Neural progenitor cell (in vitro differentiated cells): ENCODE measurements around the gene TBC1D3B. TPM values are rescaled to one million over a fixed set of nuclear protein-coding genes. Genes with fewer than 3 reads are reported as not detected.
A peak's percentile ranks its signal among the peaks of the same experiment; 100 is the strongest.
"Not testable (repeated sequence)": the region's sequence is repeated elsewhere in the genome, so short reads cannot be mapped to it uniquely, and the experiment has no call there.

Experiments used
- DNase-seq: peaks from one replicate; pipeline ENCODE4 v3.0.0-alpha.2; 2016; ENCODE audit warnings: low spot score
- H2AFZ ChIP-seq: fragments of 200-600 bp; sonication (generic); replicated peaks from 2 replicates; pipeline ENCODE4 v1.6.1; 2016; ENCODE audit warnings: antibody characterized with exemption
- H3F3A ChIP-seq: fragments of 200-600 bp; sonication (generic); 2 replicates; pipeline ENCODE4 v1.6.1; 2016; ENCODE audit warnings: antibody characterized with exemption, low read depth
- H3K27ac ChIP-seq: fragments of 200-600 bp; sonication (generic); 2 replicates; pipeline ENCODE4 v1.5.1; 2016; ENCODE audit warnings: mild to moderate bottlenecking
- H3K27me3 ChIP-seq: fragments of 200-600 bp; sonication (generic); 2 replicates; pipeline ENCODE4 v1.6.1; 2016; ENCODE audit warnings: mild to moderate bottlenecking, moderate library complexity
- H3K36me3 ChIP-seq: fragments of 200-600 bp; sonication (generic); 2 replicates; pipeline ENCODE4 v1.5.1; 2016
- H3K4me1 ChIP-seq: fragments of 200-600 bp; sonication (generic); 2 replicates; pipeline ENCODE4 v1.6.1; 2016; ENCODE audit warnings: mixed run types
- H3K4me2 ChIP-seq: fragments of 200-600 bp; sonication (generic); 2 replicates; pipeline ENCODE4 v1.6.1; 2016
- H3K4me3 ChIP-seq: fragments of 200-600 bp; sonication (generic); 2 replicates; pipeline ENCODE4 v1.5.1; 2016
- H3K79me2 ChIP-seq: fragments of 200-600 bp; sonication (generic); 2 replicates; pipeline ENCODE4 v1.6.1; 2016; ENCODE audit warnings: low read depth
- H3K9ac ChIP-seq: fragments of 200-600 bp; sonication (generic); 2 replicates; pipeline ENCODE4 v1.6.1; 2016
- H3K9me3 ChIP-seq: fragments of 200-600 bp; sonication (generic); 2 replicates; pipeline ENCODE4 v1.5.1; 2016; ENCODE audit warnings: low read depth
- H4K20me1 ChIP-seq: fragments of 200-600 bp; sonication (generic); 2 replicates; pipeline ENCODE4 v1.6.1; 2016; ENCODE audit warnings: low read depth
- H3K27ac Mint-ChIP-seq: 3 replicates; pipeline ENCODE4 v1.8.0; 2021; ENCODE audit warnings: mixed read lengths
- H3K27me3 Mint-ChIP-seq: 2 replicates; pipeline ENCODE4 v1.8.0; 2022; ENCODE audit warnings: low read depth, mild to moderate bottlenecking, inconsistent platforms, moderate library complexity, mixed read lengths; ENCODE audit not compliant: insufficient read depth
- H3K36me3 Mint-ChIP-seq: 3 replicates; pipeline ENCODE4 v1.8.0; 2021; ENCODE audit warnings: mixed read lengths
- H3K4me1 Mint-ChIP-seq: 3 replicates; pipeline ENCODE4 v1.8.0; 2021; ENCODE audit warnings: mixed read lengths
- H3K4me3 Mint-ChIP-seq: 3 replicates; pipeline ENCODE4 v1.8.0; 2021; ENCODE audit warnings: mild to moderate bottlenecking, moderate library complexity, mixed read lengths
- H3K9me3 Mint-ChIP-seq: 3 replicates; pipeline ENCODE4 v1.8.0; 2020; ENCODE audit warnings: mixed read lengths
- CTCF ChIP-seq: fragments of 200-600 bp; sonication (generic); IDR thresholded peaks from 2 replicates; pipeline ENCODE4 v1.5.1; 2017; ENCODE audit warnings: antibody characterized with exemption, mild to moderate bottlenecking
- EZH2 ChIP-seq: fragments of 200-600 bp; sonication (generic); IDR thresholded peaks from 2 replicates; pipeline ENCODE4 v1.6.1; 2017; ENCODE audit warnings: antibody characterized with exemption, mild to moderate bottlenecking, moderate library complexity
- EZH2phosphoT487 ChIP-seq: fragments of 200-600 bp; sonication (generic); IDR thresholded peaks from 2 replicates; pipeline ENCODE4 v1.6.1; 2017; ENCODE audit warnings: antibody characterized with exemption
- total RNA-seq: library from RNA; depleted of rRNA; stranded (reverse); fragments of >200 nt; gene quantifications from 2 replicates; pipeline ENCODE4 v1.2.3, GENCODE V29; 2015; ENCODE audit warnings: low replicate concordance

TBC1D3B gene
- total RNA-seq, 1 donor from 2014 or later = not detected

- H3K4me3 Mint-ChIP-seq = no peak overlapping the region
- Histone ChIP-seq H3K27ac (no peak overlapping the region), H3K27me3 (no peaks in the 10 kb centered on the region), H4K20me1 (no peaks in the 10 kb centered on the region), H3K9me3 (no peaks in the 10 kb centered on the region), H3F3A (no peaks in the 10 kb centered on the region), H3K4me1 (no peaks in the 10 kb centered on the region), H3K36me3 (no peaks in the 10 kb centered on the region), H3K79me2 (no peaks in the 10 kb centered on the region), H3K4me2 (no peak overlapping the region), H3K9ac (no peak overlapping the region), H3K4me3 (no peak overlapping the region), H2AFZ (peak overlapping the region; percentile 9)
- DNase-seq = peak; percentile 34
- H3K27ac Mint-ChIP-seq = no peak overlapping the region
- H3K4me1 Mint-ChIP-seq = peaks cover 3% of the 10 kb centered on the region
- H3K27me3 Mint-ChIP-seq = peaks cover 4% of the 10 kb centered on the region
- H3K9me3 Mint-ChIP-seq = peaks cover 14% of the 10 kb centered on the region
- H3K36me3 Mint-ChIP-seq = no peaks in the 10 kb centered on the region
- peak; percentile 49 for TF ChIP-seq CTCF
- no peak for TF ChIP-seq EZH2
These were observed 51.3 kb downstream of the TBC1D3B start for GRCh38 chr17:36124879-36125824.

- Histone ChIP-seq H3F3A (no peaks in the 10 kb centered on the region), H2AFZ (no peak overlapping the region), H3K4me2 (no peak overlapping the region), H3K4me3 (no peak overlapping the region), H4K20me1 (no peaks in the 10 kb centered on the region), H3K36me3 (no peaks in the 10 kb centered on the region), H3K27me3 (no peaks in the 10 kb centered on the region), H3K79me2 (no peaks in the 10 kb centered on the region), H3K9ac (no peak overlapping the region), H3K9me3 (no peaks in the 10 kb centered on the region), H3K27ac (no peak overlapping the region), H3K4me1 (peaks cover 3% of the 10 kb centered on the region)
- Mint-ChIP-seq H3K36me3 (no peaks in the 10 kb centered on the region), H3K27me3 (peaks cover 4% of the 10 kb centered on the region), H3K9me3 (peaks cover 14% of the 10 kb centered on the region), H3K4me3 (peak overlapping the region; percentile 50), H3K4me1 (peaks cover 3% of the 10 kb centered on the region), H3K27ac (no peak overlapping the region)
- TF ChIP-seq CTCF = no peak
- no peak for TF ChIP-seq EZH2
- no peak for TF ChIP-seq EZH2phosphoT487
- no peak for DNase-seq
These were observed 53.0 kb downstream of the TBC1D3B start for GRCh38 chr17:36123431-36123830.

GRCh38 chr17:36121099-36121498, 55.3 kb downstream of the TBC1D3B start:
- not testable (repeated sequence) for H3K4me1 Mint-ChIP-seq, H3K27ac ChIP-seq, H3K27me3 Mint-ChIP-seq, H3F3A ChIP-seq, H3K36me3 ChIP-seq, H3K4me2 ChIP-seq, H3K79me2 ChIP-seq, H3K27ac Mint-ChIP-seq, H3K9ac ChIP-seq, H3K9me3 ChIP-seq, H2AFZ ChIP-seq, H3K9me3 Mint-ChIP-seq, H3K36me3 Mint-ChIP-seq, H3K4me3 ChIP-seq, DNase-seq, H4K20me1 ChIP-seq, H3K27me3 ChIP-seq
- peak overlapping the region; percentile 44 for H3K4me3 Mint-ChIP-seq
- peaks cover 14% of the 10 kb centered on the region for H3K4me1 ChIP-seq

GRCh38 chr17:36120221-36120620, 56.2 kb downstream of the TBC1D3B start:
- TF ChIP-seq CTCF (no peak), EZH2phosphoT487 (no peak), EZH2 (no peak)
- Mint-ChIP-seq H3K4me3 (no peak overlapping the region), H3K27me3 (peaks cover 2% of the 10 kb centered on the region), H3K9me3 (peaks cover 3% of the 10 kb centered on the region), H3K27ac (no peak overlapping the region), H3K4me1 (no peaks in the 10 kb centered on the region), H3K36me3 (no peaks in the 10 kb centered on the region)
- no peaks in the 10 kb centered on the region for H3K79me2 ChIP-seq
- peaks cover 14% of the 10 kb centered on the region for H3K4me1 ChIP-seq
- H2AFZ ChIP-seq = no peak overlapping the region
- no peaks in the 10 kb centered on the region for H3K9me3 ChIP-seq
- H3K4me2 ChIP-seq = no peak overlapping the region
- no peak overlapping the region for H3K4me3 ChIP-seq
- H3K27me3 ChIP-seq = no peaks in the 10 kb centered on the region
- H3F3A ChIP-seq = peaks cover 4% of the 10 kb centered on the region
- no peak overlapping the region for H3K27ac ChIP-seq
- no peak overlapping the region for H3K9ac ChIP-seq
- no peaks in the 10 kb centered on the region for H3K36me3 ChIP-seq
- no peaks in the 10 kb centered on the region for H4K20me1 ChIP-seq
- no peak for DNase-seq
